Sigmoid colon (tissue), 7 donors: ENCODE data around the gene AIFM2. TPM values are rescaled to one million over a fixed set of nuclear protein-coding genes. Genes with fewer than 3 reads are reported as not detected.

Experiments used
- DNase-seq: peaks from one replicate; pipeline ENCODE4 v3.0.0-alpha.2; 2019
- H3K27ac ChIP-seq, 4 donors: fragments of 200-600 bp; sonication (generic); one replicate each; pipeline ENCODE4 v1.5.1; 2016 to 2019; ENCODE audit warnings: mild to moderate bottlenecking in 1 of 4
- H3K27me3 ChIP-seq, 3 donors: fragments of 200-600 bp; sonication (generic); one replicate each; pipeline ENCODE4 v1.5.1; 2019; ENCODE audit warnings: mild to moderate bottlenecking in 1 of 3
- H3K36me3 ChIP-seq, 4 donors: fragments of 200-600 bp; sonication (generic); one replicate each; pipeline ENCODE4 v1.5.1; 2016 to 2019
- H3K4me1 ChIP-seq, 4 donors: fragments of 200-600 bp; sonication (generic); one replicate each; pipeline ENCODE4 v1.5.1; 2017 to 2019
- H3K4me3 ChIP-seq, 4 donors: fragments of 200-600 bp; sonication (generic); one replicate each; pipeline ENCODE4 v1.5.1; 2017 to 2019; ENCODE audit warnings: mild to moderate bottlenecking in 2 of 4, moderate library complexity in 1 of 4
- H3K9me3 ChIP-seq, 4 donors: fragments of 200-600 bp in 3 of 4; sonication (generic) in 3 of 4; one replicate each; pipeline versions ENCODE4 v1.5.1 to v1.6.1; 2013 to 2019
- EP300 ChIP-seq, 4 donors: sonication (generic); formaldehyde crosslinking; IDR thresholded peaks; one replicate each; pipeline ENCODE4 v1.6.1; 2017; ENCODE audit warnings: antibody characterized with exemption in 4 of 4
- POLR2A ChIP-seq, 2 donors: fragments of 450-650 bp; IDR thresholded peaks; one replicate each; pipeline ENCODE4 v1.6.1; 2016; ENCODE audit warnings: antibody characterized with exemption in 2 of 2, mild to moderate bottlenecking in 2 of 2, moderate library complexity in 2 of 2
- POLR2AphosphoS5 ChIP-seq, 4 donors: sonication (generic); formaldehyde crosslinking; IDR thresholded peaks; one replicate each; pipeline ENCODE4 v1.6.1; 2017; ENCODE audit warnings: antibody characterized with exemption in 4 of 4
- WGBS, 2 donors: extraction: QIAGEN DNeasy Blood & Tissue Kit; methylation state at CpG; one replicate each; pipeline ENCODE4 v1.1.7; 2013; 5-methylcytosine and 5-hydroxymethylcytosine counted together
- intact Hi-C: fragments of 100-400 bp; cut with DNase I; formaldehyde crosslinking; loops from one replicate; pipeline ENCODE4 v1.15.1; 2023
- polyA plus RNA-seq, 3 donors: library from polyadenylated mRNA; stranded (reverse); fragments of 200-250 nt; gene quantifications; one replicate each; pipeline ENCODE4 v1.2.3, GENCODE V29; 2013
- total RNA-seq, 4 donors: library from RNA; depleted of rRNA; stranded (reverse); fragments of >200 nt; gene quantifications; one replicate each; pipeline ENCODE4 v1.1.0, GENCODE V29; 2016
- TF ChIP-seq, protein P1 (sequence below), 4 experiments: fragments of 450-650 bp in 3 of 4; fragments of 200-600 bp in 1 of 4; IDR thresholded peaks; one replicate each; pipeline ENCODE4 v1.5.1; 2016 to 2019; ENCODE audit warnings: antibody characterized with exemption in 4 of 4, mild to moderate bottlenecking in 3 of 4, moderate library complexity in 2 of 4
- donor health status: healthy with polysubstance abuse.
- donor health status: Bipolar disorder and iron deficiency.
- donor health status: healthy.

Gene AIFM2
- total and polyA plus RNA-seq, 7 donors = 10.2 to 26.8 (median 11.7) TPM

DNA sequence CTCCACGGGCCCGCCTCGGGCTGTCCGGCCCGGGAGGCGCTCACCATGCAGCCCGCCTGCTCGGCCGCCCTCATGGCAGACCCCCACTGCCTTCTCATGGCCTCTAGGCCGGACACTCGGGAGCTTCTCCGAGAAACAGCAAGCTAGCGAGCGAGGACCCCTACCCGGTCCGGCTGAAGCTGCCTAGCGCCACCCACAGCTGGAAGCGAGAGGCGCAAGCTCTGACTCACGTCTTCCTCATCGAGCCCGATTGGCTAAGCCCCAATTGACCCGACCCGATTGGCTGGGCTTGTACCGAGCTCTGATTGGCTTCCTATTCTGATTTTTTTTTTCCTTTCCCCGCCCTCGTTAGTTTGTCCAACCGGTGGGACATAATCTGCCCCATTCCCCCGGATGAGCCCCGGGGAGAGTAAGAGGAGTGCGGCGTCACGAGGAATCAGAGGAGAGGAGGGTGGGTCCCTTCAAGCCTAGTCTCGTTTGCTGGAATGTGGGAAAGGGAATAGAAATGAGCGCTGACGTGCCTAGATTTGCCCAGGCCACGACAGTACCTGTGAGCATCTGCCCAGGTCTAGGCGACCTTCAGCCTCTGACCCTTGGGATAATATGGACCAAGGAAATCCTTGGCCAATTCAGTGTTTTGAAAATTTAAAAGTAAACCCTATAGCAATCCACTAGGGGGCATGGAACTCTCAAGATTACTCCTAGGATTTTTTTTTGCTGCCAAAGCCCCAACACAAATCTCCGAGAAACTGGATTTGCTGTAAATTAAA is 14.0 kb upstream of the AIFM2 start, which contains the start of gene TYSND1:
Gene TYSND1 (minus strand): TSS at position 212 of the 770 bp plus-strand sequence. CDS start 114 bp downstream, at position 98.
- TF ChIP-seq, protein P1, sequence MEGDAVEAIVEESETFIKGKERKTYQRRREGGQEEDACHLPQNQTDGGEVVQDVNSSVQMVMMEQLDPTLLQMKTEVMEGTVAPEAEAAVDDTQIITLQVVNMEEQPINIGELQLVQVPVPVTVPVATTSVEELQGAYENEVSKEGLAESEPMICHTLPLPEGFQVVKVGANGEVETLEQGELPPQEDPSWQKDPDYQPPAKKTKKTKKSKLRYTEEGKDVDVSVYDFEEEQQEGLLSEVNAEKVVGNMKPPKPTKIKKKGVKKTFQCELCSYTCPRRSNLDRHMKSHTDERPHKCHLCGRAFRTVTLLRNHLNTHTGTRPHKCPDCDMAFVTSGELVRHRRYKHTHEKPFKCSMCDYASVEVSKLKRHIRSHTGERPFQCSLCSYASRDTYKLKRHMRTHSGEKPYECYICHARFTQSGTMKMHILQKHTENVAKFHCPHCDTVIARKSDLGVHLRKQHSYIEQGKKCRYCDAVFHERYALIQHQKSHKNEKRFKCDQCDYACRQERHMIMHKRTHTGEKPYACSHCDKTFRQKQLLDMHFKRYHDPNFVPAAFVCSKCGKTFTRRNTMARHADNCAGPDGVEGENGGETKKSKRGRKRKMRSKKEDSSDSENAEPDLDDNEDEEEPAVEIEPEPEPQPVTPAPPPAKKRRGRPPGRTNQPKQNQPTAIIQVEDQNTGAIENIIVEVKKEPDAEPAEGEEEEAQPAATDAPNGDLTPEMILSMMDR (IDR thresholded peaks at IDR 0.05) = peak; percentile 33 to 71 (median 56)
- no peak for TF ChIP-seq EP300 (IDR thresholded peaks at IDR 0.05)
- peak; percentile 68 to 78 for TF ChIP-seq POLR2A (IDR thresholded peaks at IDR 0.05)
- peak; percentile 88 to 97 (median 92) for TF ChIP-seq POLR2AphosphoS5 (IDR thresholded peaks at IDR 0.05)

DNA sequence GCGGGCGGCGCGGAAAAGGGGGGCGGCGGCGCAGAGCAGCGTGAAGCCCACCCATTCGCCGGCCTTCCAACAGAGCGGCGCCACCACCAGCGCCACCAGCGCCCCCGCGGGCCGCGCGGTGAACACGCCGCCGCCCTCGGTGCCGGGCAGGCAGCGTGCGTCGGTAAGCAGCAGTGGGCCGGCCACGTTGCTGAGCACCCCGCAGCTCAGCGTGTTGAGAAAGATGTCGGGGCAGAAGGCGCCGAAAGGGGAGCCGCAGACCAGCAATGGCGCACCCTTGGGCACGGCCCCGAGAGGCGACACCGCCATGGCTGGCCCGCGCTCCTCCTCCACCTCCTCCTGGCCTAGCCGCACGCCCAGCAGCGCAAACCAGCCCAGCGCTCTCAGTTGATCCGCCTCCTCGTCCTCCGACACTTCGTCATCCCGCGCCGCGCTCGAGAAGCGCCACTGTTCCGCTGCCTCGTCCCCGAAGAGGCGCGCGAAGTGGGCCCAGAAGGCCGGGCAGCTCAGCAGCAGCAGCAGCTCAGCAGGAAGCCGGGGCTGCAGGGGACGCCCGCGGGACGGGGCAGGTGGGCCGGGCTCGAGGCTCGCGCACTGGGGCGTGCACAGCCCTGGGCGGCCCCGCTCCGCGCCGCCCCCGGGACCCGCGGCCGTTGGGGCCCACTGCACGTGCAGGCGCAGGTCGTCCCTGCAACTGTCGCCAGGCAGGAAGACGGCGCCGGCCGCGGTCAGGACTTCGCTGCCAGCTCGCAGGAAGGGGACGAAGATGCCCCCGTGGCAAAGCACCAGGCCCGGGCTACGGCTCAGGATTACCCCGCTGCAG is 13.3 kb upstream of the AIFM2 start:
- Histone ChIP-seq H3K9me3 (no peaks in the 10 kb centered on the region), H3K4me1 (peaks cover 0 to 32% (median 18%) of the 10 kb centered on the region in 4 donors), H3K27me3 (no peaks in the 10 kb centered on the region), H3K36me3 (peaks cover 0 to 16% (median 3%) of the 10 kb centered on the region in 4 donors), H3K27ac (peak overlapping the region; percentile 95 to 98 (median 96)), H3K4me3 (peak overlapping the region; percentile 69 to 89 (median 78))
- intact Hi-C loops = loop anchor here (1.0 to 10.0 kb wide), 3 partner anchors 25 to 219 kb away; partner anchors contain the start of gene SAR1A
- peak; percentile 83 for DNase-seq
- 0% methylated on average over 98 of the region's 98 CpGs for WGBS, 2 donors
- TF ChIP-seq POLR2AphosphoS5 (IDR thresholded peaks at IDR 0.05) (peak in 3 of 4 donors; percentile 4 to 45 (median 15)), EP300 (IDR thresholded peaks at IDR 0.05) (no peak), POLR2A (IDR thresholded peaks at IDR 0.05) (no peak)
- TF ChIP-seq, protein P1 (IDR thresholded peaks at IDR 0.05) = peak; percentile 20 to 54 (median 50)

More for the DNA sequence above, 14.0 kb upstream of the AIFM2 start, which contains the start of gene TYSND1:
- intact Hi-C loops = loop anchor here (1.0 to 10.0 kb wide), 3 partner anchors 24 to 218 kb away; partner anchors contain the start of gene SAR1A
- peak; percentile 99 for DNase-seq
- peak within 1 kb of the TSS; percentile 69 to 89 (median 78) for H3K4me3 ChIP-seq
- H3K36me3 ChIP-seq = peaks cover 4 to 22% (median 8%) of the 10 kb centered on the region in 4 donors
- peak within 1 kb of the TSS; percentile 95 to 98 (median 96) for H3K27ac ChIP-seq
- H3K27me3 ChIP-seq = no peaks in the 10 kb centered on the region
- no peaks in the 10 kb centered on the region for H3K9me3 ChIP-seq
- WGBS, 2 donors = 1% methylated on average over 39 of the region's 39 CpGs
- peaks cover 0 to 32% (median 18%) of the 10 kb centered on the region in 4 donors for H3K4me1 ChIP-seq

DNA sequence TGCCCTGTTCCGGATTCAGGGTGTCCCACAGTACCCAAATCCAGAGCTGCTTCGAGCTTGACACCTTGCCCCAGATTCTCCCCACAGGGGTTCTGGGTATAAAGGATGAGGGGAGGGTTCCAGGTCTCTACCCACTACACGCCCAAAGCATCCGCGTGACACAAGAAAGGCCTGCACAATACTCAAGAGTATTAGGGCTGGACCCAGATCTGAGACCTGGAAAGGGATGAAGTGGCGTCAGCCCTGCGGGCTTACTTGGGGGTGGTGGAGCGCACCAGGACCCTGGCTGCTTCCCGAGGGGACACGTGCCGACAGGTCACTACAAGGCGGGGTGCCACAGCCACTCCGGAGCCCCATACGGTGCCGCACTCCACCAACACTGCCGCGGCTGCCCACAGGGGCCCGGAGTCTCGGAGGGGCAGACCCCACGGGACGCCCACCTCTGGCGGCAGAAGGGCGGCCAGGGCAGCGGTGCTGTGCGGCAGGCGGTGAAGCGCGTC is 12.6 kb upstream of the AIFM2 start:
- H3K9me3 ChIP-seq = no peaks in the 10 kb centered on the region
- intact Hi-C loops = loop anchor here (10.0 kb wide), 1 partner anchor 220 kb away; no protein-coding TSS in a partner anchor
- no peaks in the 10 kb centered on the region for H3K27me3 ChIP-seq
- DNase-seq = peak; percentile 78
- peaks cover 0 to 10% (median 3%) of the 10 kb centered on the region in 4 donors for H3K36me3 ChIP-seq
- TF ChIP-seq POLR2AphosphoS5 (IDR thresholded peaks at IDR 0.05) = no peak
- 5 to 11% methylated on average over 28 of the region's 28 CpGs for WGBS, 2 donors
- peak overlapping the region; percentile 69 to 89 (median 78) for H3K4me3 ChIP-seq
- H3K4me1 ChIP-seq = peaks cover 0 to 32% (median 18%) of the 10 kb centered on the region in 4 donors
- peak overlapping the region; percentile 95 to 98 (median 96) for H3K27ac ChIP-seq

DNA sequence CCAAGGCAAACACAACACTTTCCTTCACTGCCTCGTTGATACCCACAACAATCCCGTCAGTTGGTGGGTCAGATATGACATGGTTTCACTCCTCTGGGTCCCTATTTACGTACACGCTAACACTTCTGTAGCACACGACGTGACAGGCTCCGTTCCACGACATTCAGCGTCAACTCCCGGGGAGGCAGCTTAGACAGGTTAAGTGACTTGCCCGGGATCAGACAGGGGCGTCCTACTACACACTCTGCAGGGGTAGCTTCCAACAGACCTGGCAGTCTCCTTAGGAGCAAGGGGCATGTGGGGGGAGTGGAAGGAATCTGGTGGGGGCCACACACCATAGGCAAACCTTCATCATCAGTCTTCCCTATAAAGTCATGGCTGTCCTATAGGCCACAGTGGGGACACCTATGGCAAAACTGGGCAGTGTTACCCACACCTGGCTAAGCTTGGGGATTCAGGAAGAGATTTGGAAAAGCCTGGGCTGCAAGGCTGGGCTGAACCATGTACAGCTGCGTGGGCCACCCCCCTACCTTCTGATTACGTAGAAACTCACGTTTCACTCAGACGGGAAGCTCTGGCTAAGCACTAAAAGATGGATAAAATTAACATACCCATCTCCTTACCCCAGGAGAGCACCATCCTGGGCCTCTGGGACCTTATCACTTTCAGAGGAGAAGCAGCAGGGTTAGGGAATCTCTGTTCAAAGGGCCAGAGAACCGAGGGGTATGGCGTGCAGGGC is 11.9 kb upstream of the AIFM2 start:
- intact Hi-C loops = loop anchor here (10.0 kb wide), 1 partner anchor 220 kb away; no protein-coding TSS in a partner anchor
- Histone ChIP-seq H3K36me3 (peaks cover 0 to 7% (median 1%) of the 10 kb centered on the region in 4 donors), H3K27me3 (no peaks in the 10 kb centered on the region), H3K4me3 (peak overlapping the region in 2 of 4 donors; percentile 69 to 89), H3K4me1 (peaks cover 0 to 32% (median 18%) of the 10 kb centered on the region in 4 donors), H3K9me3 (no peaks in the 10 kb centered on the region), H3K27ac (peak overlapping the region; percentile 95 to 98 (median 96))
- WGBS, 2 donors = 80 to 89% methylated on average over 18 of the region's 18 CpGs
- no peak for DNase-seq
- TF ChIP-seq, protein P1 (IDR thresholded peaks at IDR 0.05) = no peak
- TF ChIP-seq POLR2AphosphoS5 (IDR thresholded peaks at IDR 0.05) (no peak), EP300 (IDR thresholded peaks at IDR 0.05) (no peak), POLR2A (IDR thresholded peaks at IDR 0.05) (no peak)
